Body of pancreas (tissue), 4 donors: ENCODE measurements around the gene FKBP7. TPM values are rescaled to one million over a fixed set of nuclear protein-coding genes. Genes with fewer than 3 reads are reported as not detected.

Experiments used
- ATAC-seq: fragments of 150-250 bp; one replicate; pipeline ENCODE4 v1.9.1; 2016
- DNase-seq, 4 donors: peaks; one replicate each; pipeline ENCODE4 v3.0.0-alpha.2; 2019
- H3K27ac ChIP-seq, 4 donors: fragments of 200-600 bp; sonication (generic); 1 replicate in 3 of 4; 2 replicates in 1 of 4; pipeline versions ENCODE4 v1.5.1 to v1.6.1; 2016 to 2019; ENCODE audit warnings: mild to moderate bottlenecking in 1 of 4, mixed read lengths in 1 of 4, moderate library complexity in 1 of 4
- H3K27me3 ChIP-seq, 2 donors: fragments of 200-600 bp; sonication (generic); one replicate each; pipeline ENCODE4 v1.6.0; 2016; ENCODE audit warnings: mild to moderate bottlenecking in 1 of 2
- H3K36me3 ChIP-seq, 2 donors: fragments of 200-600 bp; sonication (generic); replicated peaks in 1 of 2; 2 replicates each; pipeline ENCODE4 v1.5.1; 2016; ENCODE audit warnings: low read depth in 2 of 2; ENCODE audit not compliant: insufficient read depth in 1 of 2
- H3K4me1 ChIP-seq: fragments of 200-600 bp; sonication (generic); one replicate; pipeline ENCODE4 v1.6.0; 2016
- H3K4me3 ChIP-seq, 2 donors: fragments of 200-600 bp; sonication (generic); 1 replicate in 1 of 2; 2 replicates in 1 of 2; pipeline ENCODE4 v1.5.1; 2016 to 2019
- H3K9me3 ChIP-seq, 3 donors: fragments of 200-600 bp; sonication (generic); 1 replicate in 2 of 3; 2 replicates in 1 of 3; pipeline ENCODE4 v1.5.1; 2016
- CTCF ChIP-seq, 7 experiments: fragments of 450-650 bp in 4 of 7; fragments of 200-600 bp in 3 of 7; sonication (generic) in 3 of 7; IDR thresholded peaks; one replicate each; pipeline ENCODE4 v1.5.1; 2016 to 2019; ENCODE audit warnings: antibody characterized with exemption in 7 of 7
- POLR2A ChIP-seq, 3 donors: fragments of 450-650 bp; IDR thresholded peaks; one replicate each; pipeline ENCODE4 v1.6.1; 2016; ENCODE audit warnings: antibody characterized with exemption in 3 of 3, mild to moderate bottlenecking in 2 of 3
- WGBS, 2 donors: methylation state at CpG; one replicate each; pipeline ENCODE4 v1.1.5; 2017; 5-methylcytosine and 5-hydroxymethylcytosine counted together
- intact Hi-C: fragments of 100-400 bp; cut with DNase I; formaldehyde crosslinking; loops from one replicate; pipeline ENCODE4 v1.15.1; 2023
- total RNA-seq, 2 donors: library from RNA; depleted of rRNA; stranded (reverse); fragments of >200 nt; gene quantifications; one replicate each; pipeline ENCODE4 v1.1.0, GENCODE V29; 2016

FKBP7 gene
- total RNA-seq, 2 donors from 2014 or later, result 2.9 to 4.6 TPM

- Histone ChIP-seq H3K27ac (no peak overlapping the region), H3K9me3 (no peaks in the 10 kb centered on the region), H3K4me1 (no peaks in the 10 kb centered on the region), H3K36me3 (no peaks in the 10 kb centered on the region), H3K27me3 (no peaks in the 10 kb centered on the region), H3K4me3 (no peak overlapping the region)
- WGBS, 2 donors, result 82 to 90% methylated on average over 3 of the region's 3 CpGs
- intact Hi-C loops, result no loop called here
- TF ChIP-seq CTCF (IDR thresholded peaks at IDR 0.05), result no peak
- no peak for ATAC-seq
- DNase-seq, result no peak
Measured at GRCh38 chr2:178422097-178422496, 56.3 kb downstream of the FKBP7 start.

- Histone ChIP-seq H3K36me3 (no peaks in the 10 kb centered on the region), H3K4me1 (no peaks in the 10 kb centered on the region), H3K9me3 (no peaks in the 10 kb centered on the region), H3K4me3 (no peak overlapping the region), H3K27ac (no peak overlapping the region), H3K27me3 (no peaks in the 10 kb centered on the region)
- no peak for TF ChIP-seq POLR2A (IDR thresholded peaks at IDR 0.05)
- TF ChIP-seq CTCF (IDR thresholded peaks at IDR 0.05), result no peak
- no peak for DNase-seq
- 64 to 71% methylated on average over 1 of the region's 1 CpG for WGBS, 2 donors
- no peak for ATAC-seq
- intact Hi-C loops, result no loop called here
Measured at GRCh38 chr2:178420463-178420999, 57.9 kb downstream of the FKBP7 start.

- intact Hi-C loops, result no loop called here
- H3K9me3 ChIP-seq, result no peaks in the 10 kb centered on the region
- no peaks in the 10 kb centered on the region for H3K27me3 ChIP-seq
- H3K4me1 ChIP-seq, result peaks cover 6% of the 10 kb centered on the region
- no peak overlapping the region for H3K27ac ChIP-seq
- DNase-seq, result no peak
- no peak for ATAC-seq
- no peak overlapping the region for H3K4me3 ChIP-seq
- 4 to 16% methylated on average over 1 of the region's 1 CpG for WGBS, 2 donors
- no peaks in the 10 kb centered on the region for H3K36me3 ChIP-seq
- TF ChIP-seq CTCF (IDR thresholded peaks at IDR 0.05) (peak in 4 of 7 experiments; percentile 7 to 26 (median 20)), POLR2A (IDR thresholded peaks at IDR 0.05) (no peak)
Measured at GRCh38 chr2:178419123-178419522, 59.3 kb downstream of the FKBP7 start.

GRCh38 chr2:178418426-178418825, 60.0 kb downstream of the FKBP7 start:
- WGBS, 2 donors, result 83 to 86% methylated on average over 1 of the region's 1 CpG
- no peaks in the 10 kb centered on the region for H3K36me3 ChIP-seq
- intact Hi-C loops, result no loop called here
- H3K9me3 ChIP-seq, result no peaks in the 10 kb centered on the region
- H3K27ac ChIP-seq, result no peak overlapping the region
- H3K4me1 ChIP-seq, result peaks cover 6% of the 10 kb centered on the region
- DNase-seq (no peak), ATAC-seq (no peak)
- TF ChIP-seq CTCF (IDR thresholded peaks at IDR 0.05), result no peak
- TF ChIP-seq POLR2A (IDR thresholded peaks at IDR 0.05), result no peak
- H3K27me3 ChIP-seq, result no peaks in the 10 kb centered on the region
- no peak overlapping the region for H3K4me3 ChIP-seq

- no peak for TF ChIP-seq POLR2A (IDR thresholded peaks at IDR 0.05)
- TF ChIP-seq CTCF (IDR thresholded peaks at IDR 0.05), result no peak
- no peak overlapping the region for H3K27ac ChIP-seq
- H3K4me3 ChIP-seq, result no peak overlapping the region
- WGBS, 2 donors, result 90 to 95% methylated on average over 3 of the region's 3 CpGs
- H3K4me1 ChIP-seq, result peaks cover 11% of the 10 kb centered on the region
- no peaks in the 10 kb centered on the region for H3K9me3 ChIP-seq
- ATAC-seq (no peak), DNase-seq (no peak)
- no peaks in the 10 kb centered on the region for H3K36me3 ChIP-seq
- intact Hi-C loops, result no loop called here
- H3K27me3 ChIP-seq, result no peaks in the 10 kb centered on the region
Measured at GRCh38 chr2:178417916-178418315, 60.5 kb downstream of the FKBP7 start.
